Neural cell (in vitro differentiated cells): ENCODE measurements around the gene HTR1E.

Source experiments
- CTCF ChIP-seq: fragments of 450-650 bp; IDR thresholded peaks from 2 replicates; pipeline ENCODE4 v1.5.1; 2014; ENCODE audit warnings: antibody characterized with exemption, mild to moderate bottlenecking, moderate library complexity; ENCODE audit not compliant: poor library complexity, severe bottlenecking
- EP300 ChIP-seq: fragments of 450-650 bp; conservative IDR thresholded peaks from 2 replicates; pipeline ENCODE4 v1.6.1; 2014; ENCODE audit warnings: antibody characterized with exemption, mild to moderate bottlenecking, moderate library complexity; ENCODE audit not compliant: poor library complexity, severe bottlenecking
- EZH2 ChIP-seq: fragments of 200-600, 300-800 bp; shearing (Covaris generic), sonication (generic); IDR thresholded peaks from 2 replicates; pipeline ENCODE4 v1.6.1; 2014; ENCODE audit warnings: antibody characterized with exemption, low read length, borderline replicate concordance, mild to moderate bottlenecking; ENCODE audit not compliant: insufficient read depth, poor library complexity, severe bottlenecking
- MXI1 ChIP-seq: fragments of 450-650 bp; conservative IDR thresholded peaks from 2 replicates; pipeline ENCODE4 v1.6.1; 2014; ENCODE audit warnings: antibody characterized with exemption, mild to moderate bottlenecking; ENCODE audit not compliant: poor library complexity, severe bottlenecking
- POLR2AphosphoS5 ChIP-seq: IDR thresholded peaks from 2 replicates; pipeline ENCODE4 v1.6.1; 2012
- SMC3 ChIP-seq: fragments of 450-650 bp; conservative IDR thresholded peaks from 2 replicates; pipeline ENCODE4 v1.6.1; 2014; ENCODE audit warnings: antibody characterized with exemption, mild to moderate bottlenecking, moderate library complexity; ENCODE audit not compliant: poor library complexity

GRCh38 chr6:86888301-86888700 is 49.0 kb upstream of the HTR1E start:
- TF ChIP-seq EZH2: no peak
- TF ChIP-seq CTCF: no peak
- no peak for TF ChIP-seq POLR2AphosphoS5
- TF ChIP-seq MXI1: no peak
- no peak for TF ChIP-seq EP300
- TF ChIP-seq SMC3: no peak
